Osteoblast (primary cell): ENCODE results near the gene RNGTT. TPM values are rescaled to one million over a fixed set of nuclear protein-coding genes. Genes with fewer than 3 reads are reported as not detected.

Experiments
- DNase-seq: peaks from one replicate; pipeline ENCODE4 v3.0.0; 2011; ENCODE audit warnings: low spot score, mixed read lengths; ENCODE audit not compliant: insufficient read length; ENCODE audit errors: missing footprints
- H2AFZ ChIP-seq: 2 replicates; pipeline ENCODE4 v1.6.0; 2011; ENCODE audit warnings: mild to moderate bottlenecking, low read length
- H3K27ac ChIP-seq: 2 replicates; pipeline ENCODE4 v1.5.1; 2011; ENCODE audit warnings: mild to moderate bottlenecking, low read depth, low read length, moderate library complexity
- H3K27me3 ChIP-seq: 2 replicates; pipeline ENCODE4 v1.6.0; 2012; ENCODE audit warnings: mild to moderate bottlenecking, control low read depth, inconsistent platforms, low read length, moderate library complexity; ENCODE audit not compliant: insufficient read depth
- H3K36me3 ChIP-seq: 2 replicates; pipeline ENCODE4 v1.5.1; 2011; ENCODE audit warnings: mild to moderate bottlenecking, low read length, control low read depth, moderate library complexity; ENCODE audit not compliant: insufficient read depth
- H3K4me1 ChIP-seq: 2 replicates; pipeline ENCODE4 v1.5.1; 2011; ENCODE audit warnings: mild to moderate bottlenecking, low read length, control low read depth, moderate library complexity; ENCODE audit not compliant: insufficient read depth
- H3K4me2 ChIP-seq: 2 replicates; pipeline ENCODE4 v1.6.0; 2011; ENCODE audit warnings: mild to moderate bottlenecking, low read length; ENCODE audit not compliant: insufficient read depth
- H3K4me3 ChIP-seq: fragments of 200-600 bp; sonication (generic); 3 replicates; pipeline ENCODE4 v1.5.1; 2012; ENCODE audit warnings: mild to moderate bottlenecking, low read length, inconsistent platforms; ENCODE audit not compliant: insufficient read depth
- H3K79me2 ChIP-seq: 2 replicates; pipeline ENCODE4 v1.6.0; 2012; ENCODE audit warnings: mild to moderate bottlenecking, low read length, control low read depth, inconsistent platforms; ENCODE audit not compliant: insufficient read depth
- H3K9me3 ChIP-seq: 2 replicates; pipeline ENCODE4 v1.5.1; 2011; ENCODE audit warnings: low read depth, low read length, control low read depth
- H4K20me1 ChIP-seq: 2 replicates; pipeline ENCODE4 v1.6.0; 2012; ENCODE audit warnings: mild to moderate bottlenecking, low read length, control low read depth; ENCODE audit not compliant: insufficient read depth
- CTCF ChIP-seq: IDR thresholded peaks from 2 replicates; pipeline ENCODE4 v1.5.1; 2011; ENCODE audit warnings: mild to moderate bottlenecking, low read depth, low read length, moderate library complexity; ENCODE audit errors: extremely low read depth
- total RNA-seq: library from RNA; depleted of rRNA; stranded (reverse); fragments of >200 nt; gene quantifications from 2 replicates; pipeline ENCODE4 v1.2.3, GENCODE V29; 2012

RNGTT gene
- total RNA-seq, 1 donor: 19.2 TPM

GRCh38 chr6:88855541-88856147 is 107.8 kb downstream of the RNGTT start:
- Histone ChIP-seq H3K36me3 (no peaks in the 10 kb centered on the region), H3K27ac (no peak overlapping the region), H3K4me1 (no peaks in the 10 kb centered on the region), H3K4me2 (no peak overlapping the region), H2AFZ (no peak overlapping the region), H3K27me3 (no peaks in the 10 kb centered on the region), H3K79me2 (no peaks in the 10 kb centered on the region), H3K9me3 (no peaks in the 10 kb centered on the region), H4K20me1 (no peaks in the 10 kb centered on the region), H3K4me3 (no peak overlapping the region)
- DNase-seq: no peak
- TF ChIP-seq CTCF: no peak

- Histone ChIP-seq H3K4me1 (no peaks in the 10 kb centered on the region), H3K4me3 (no peak overlapping the region), H3K4me2 (no peak overlapping the region), H3K79me2 (no peaks in the 10 kb centered on the region), H3K27me3 (no peaks in the 10 kb centered on the region), H3K27ac (no peak overlapping the region), H3K9me3 (no peaks in the 10 kb centered on the region), H4K20me1 (no peaks in the 10 kb centered on the region), H3K36me3 (no peaks in the 10 kb centered on the region), H2AFZ (no peak overlapping the region)
- TF ChIP-seq CTCF: no peak
- DNase-seq: no peak
Measured at GRCh38 chr6:88852775-88853174, 110.6 kb downstream of the RNGTT start.

- H3K9me3 ChIP-seq: no peaks in the 10 kb centered on the region
- H3K79me2 ChIP-seq: no peaks in the 10 kb centered on the region
- H3K4me2 ChIP-seq: no peak overlapping the region
- no peak overlapping the region for H3K27ac ChIP-seq
- H2AFZ ChIP-seq: no peak overlapping the region
- TF ChIP-seq CTCF: no peak
- no peaks in the 10 kb centered on the region for H3K36me3 ChIP-seq
- no peak for DNase-seq
- H3K27me3 ChIP-seq: no peaks in the 10 kb centered on the region
- no peak overlapping the region for H3K4me3 ChIP-seq
- no peaks in the 10 kb centered on the region for H4K20me1 ChIP-seq
- no peaks in the 10 kb centered on the region for H3K4me1 ChIP-seq
Measured at GRCh38 chr6:88852000-88852399, 111.4 kb downstream of the RNGTT start.

- no peak overlapping the region for H2AFZ ChIP-seq
- H4K20me1 ChIP-seq: no peaks in the 10 kb centered on the region
- H3K36me3 ChIP-seq: peaks cover 2% of the 10 kb centered on the region
- DNase-seq: no peak
- no peak overlapping the region for H3K4me2 ChIP-seq
- H3K9me3 ChIP-seq: no peaks in the 10 kb centered on the region
- no peak overlapping the region for H3K27ac ChIP-seq
- no peaks in the 10 kb centered on the region for H3K4me1 ChIP-seq
- no peaks in the 10 kb centered on the region for H3K27me3 ChIP-seq
- no peaks in the 10 kb centered on the region for H3K79me2 ChIP-seq
- TF ChIP-seq CTCF: no peak
- no peak overlapping the region for H3K4me3 ChIP-seq
Measured at GRCh38 chr6:88848870-88849269, 114.5 kb downstream of the RNGTT start.
